Measurements from ENCODE around the gene GGT6. TPM values are rescaled to one million over a fixed set of nuclear protein-coding genes. Genes with fewer than 3 reads are reported as not detected.

The GGT6 gene
- polyA plus RNA-seq, 2 donors, result 49.5 to 72.3 TPM

GRCh38 chr17:4537451-4538235, 22.7 kb downstream of the GGT6 start:
- WGBS, 2 donors, result 60 to 71% methylated on average over 19 of the region's 19 CpGs
- peaks cover 0 to 4% of the 10 kb centered on the region in 2 donors for H3K9me3 ChIP-seq (ENCODE audit: control insufficient read depth in 2 of 2, insufficient read depth in 1 of 2, low read depth in 1 of 2, low read length in 1 of 2)
- peaks cover 3 to 30% of the 10 kb centered on the region in 2 donors for H3K4me1 ChIP-seq (ENCODE audit: control insufficient read depth in 2 of 2, insufficient read depth in 2 of 2, low read length in 1 of 2)
- H3K27ac ChIP-seq (ENCODE audit: low read depth in 2 of 2, low read length in 1 of 2), result peak overlapping the region; percentile 32 to 53
- peaks cover 9 to 41% of the 10 kb centered on the region in 2 donors for H3K36me3 ChIP-seq (ENCODE audit: control insufficient read depth in 2 of 2, insufficient read depth in 2 of 2, low read length in 1 of 2)
- no peak overlapping the region for H3K4me3 ChIP-seq (ENCODE audit: low read depth in 1 of 2, low read length in 2 of 2)
- no peaks in the 10 kb centered on the region for H3K27me3 ChIP-seq (ENCODE audit: control insufficient read depth in 1 of 2, insufficient read depth in 2 of 2, low read length in 2 of 2)

GRCh38 chr17:4536742-4537411, 23.5 kb downstream of the GGT6 start:
- Histone ChIP-seq H3K4me1 (ENCODE audit: control insufficient read depth in 2 of 2, insufficient read depth in 2 of 2, low read length in 1 of 2) (peaks cover 3 to 30% of the 10 kb centered on the region in 2 donors), H3K4me3 (ENCODE audit: low read depth in 1 of 2, low read length in 2 of 2) (no peak overlapping the region), H3K9me3 (ENCODE audit: control insufficient read depth in 2 of 2, insufficient read depth in 1 of 2, low read depth in 1 of 2, low read length in 1 of 2) (peaks cover 0 to 4% of the 10 kb centered on the region in 2 donors), H3K27me3 (ENCODE audit: control insufficient read depth in 1 of 2, insufficient read depth in 2 of 2, low read length in 2 of 2) (no peaks in the 10 kb centered on the region), H3K27ac (ENCODE audit: low read depth in 2 of 2, low read length in 1 of 2) (peak overlapping the region; percentile 32 to 53), H3K36me3 (ENCODE audit: control insufficient read depth in 2 of 2, insufficient read depth in 2 of 2, low read length in 1 of 2) (peaks cover 4 to 33% of the 10 kb centered on the region in 2 donors)
- WGBS, 2 donors, result 33 to 44% methylated on average over 17 to 18 of the region's 18 CpGs

- Histone ChIP-seq H3K27ac (ENCODE audit: low read depth in 2 of 2, low read length in 1 of 2) (peak overlapping the region in 1 of 2 donors; percentile 39), H3K4me3 (ENCODE audit: low read depth in 1 of 2, low read length in 2 of 2) (no peak overlapping the region), H3K36me3 (ENCODE audit: control insufficient read depth in 2 of 2, insufficient read depth in 2 of 2, low read length in 1 of 2) (peaks cover 4 to 28% of the 10 kb centered on the region in 2 donors), H3K4me1 (ENCODE audit: control insufficient read depth in 2 of 2, insufficient read depth in 2 of 2, low read length in 1 of 2) (peaks cover 3 to 30% of the 10 kb centered on the region in 2 donors), H3K27me3 (ENCODE audit: control insufficient read depth in 1 of 2, insufficient read depth in 2 of 2, low read length in 2 of 2) (no peaks in the 10 kb centered on the region), H3K9me3 (ENCODE audit: control insufficient read depth in 2 of 2, insufficient read depth in 1 of 2, low read depth in 1 of 2, low read length in 1 of 2) (peaks cover 0 to 4% of the 10 kb centered on the region in 2 donors)
- WGBS, 2 donors, result 47 to 53% methylated on average over 19 of the region's 19 CpGs
Observed at GRCh38 chr17:4536259-4536741, 24.1 kb downstream of the GGT6 start.

GRCh38 chr17:4535667-4536258, 24.6 kb downstream of the GGT6 start:
- Histone ChIP-seq H3K4me1 (ENCODE audit: control insufficient read depth in 2 of 2, insufficient read depth in 2 of 2, low read length in 1 of 2) (peaks cover 3 to 30% of the 10 kb centered on the region in 2 donors), H3K9me3 (ENCODE audit: control insufficient read depth in 2 of 2, insufficient read depth in 1 of 2, low read depth in 1 of 2, low read length in 1 of 2) (peaks cover 0 to 4% of the 10 kb centered on the region in 2 donors), H3K27me3 (ENCODE audit: control insufficient read depth in 1 of 2, insufficient read depth in 2 of 2, low read length in 2 of 2) (no peaks in the 10 kb centered on the region), H3K36me3 (ENCODE audit: control insufficient read depth in 2 of 2, insufficient read depth in 2 of 2, low read length in 1 of 2) (peaks cover 4 to 24% of the 10 kb centered on the region in 2 donors), H3K27ac (ENCODE audit: low read depth in 2 of 2, low read length in 1 of 2) (peak overlapping the region in 1 of 2 donors; percentile 3), H3K4me3 (ENCODE audit: low read depth in 1 of 2, low read length in 2 of 2) (no peak overlapping the region)
- WGBS, 2 donors, result 59 to 66% methylated on average over 15 to 19 of the region's 19 CpGs

- no peak overlapping the region for H3K4me3 ChIP-seq (ENCODE audit: low read depth in 1 of 2, low read length in 2 of 2)
- peak overlapping the region; percentile 2 to 55 for H3K27ac ChIP-seq (ENCODE audit: low read depth in 2 of 2, low read length in 1 of 2)
- H3K9me3 ChIP-seq (ENCODE audit: control insufficient read depth in 2 of 2, insufficient read depth in 1 of 2, low read depth in 1 of 2, low read length in 1 of 2), result peaks cover 0 to 4% of the 10 kb centered on the region in 2 donors
- 55 to 67% methylated on average over 27 of the region's 27 CpGs for WGBS, 2 donors
- H3K4me1 ChIP-seq (ENCODE audit: control insufficient read depth in 2 of 2, insufficient read depth in 2 of 2, low read length in 1 of 2), result peaks cover 3 to 30% of the 10 kb centered on the region in 2 donors
- H3K36me3 ChIP-seq (ENCODE audit: control insufficient read depth in 2 of 2, insufficient read depth in 2 of 2, low read length in 1 of 2), result peaks cover 0 to 17% of the 10 kb centered on the region in 2 donors
- H3K27me3 ChIP-seq (ENCODE audit: control insufficient read depth in 1 of 2, insufficient read depth in 2 of 2, low read length in 2 of 2), result no peaks in the 10 kb centered on the region
Observed at GRCh38 chr17:4534928-4535666, 25.3 kb downstream of the GGT6 start.

- H3K27ac ChIP-seq (ENCODE audit: low read depth in 2 of 2, low read length in 1 of 2), result peak overlapping the region; percentile 2 to 55
- peaks cover 0 to 11% of the 10 kb centered on the region in 2 donors for H3K36me3 ChIP-seq (ENCODE audit: control insufficient read depth in 2 of 2, insufficient read depth in 2 of 2, low read length in 1 of 2)
Observed at GRCh38 chr17:4534515-4534914, 25.9 kb downstream of the GGT6 start.

GRCh38 chr17:4533523-4534504, 26.6 kb downstream of the GGT6 start:
- Histone ChIP-seq H3K4me1 (ENCODE audit: control insufficient read depth in 2 of 2, insufficient read depth in 2 of 2, low read length in 1 of 2) (peaks cover 3 to 32% of the 10 kb centered on the region in 2 donors), H3K27ac (ENCODE audit: low read depth in 2 of 2, low read length in 1 of 2) (peak overlapping the region; percentile 11 to 55), H3K9me3 (ENCODE audit: control insufficient read depth in 2 of 2, insufficient read depth in 1 of 2, low read depth in 1 of 2, low read length in 1 of 2) (peaks cover 0 to 4% of the 10 kb centered on the region in 2 donors), H3K36me3 (ENCODE audit: control insufficient read depth in 2 of 2, insufficient read depth in 2 of 2, low read length in 1 of 2) (peaks cover 0 to 7% of the 10 kb centered on the region in 2 donors), H3K27me3 (ENCODE audit: control insufficient read depth in 1 of 2, insufficient read depth in 2 of 2, low read length in 2 of 2) (no peaks in the 10 kb centered on the region), H3K4me3 (ENCODE audit: low read depth in 1 of 2, low read length in 2 of 2) (no peak overlapping the region)
- WGBS, 2 donors, result 51 to 56% methylated on average over 23 of the region's 23 CpGs

More at GRCh38 chr17:4534515-4534914, 25.9 kb downstream of the GGT6 start:
- no peaks in the 10 kb centered on the region for H3K27me3 ChIP-seq (ENCODE audit: control insufficient read depth in 1 of 2, insufficient read depth in 2 of 2, low read length in 2 of 2)
- H3K4me3 ChIP-seq (ENCODE audit: low read depth in 1 of 2, low read length in 2 of 2), result no peak overlapping the region
- H3K9me3 ChIP-seq (ENCODE audit: control insufficient read depth in 2 of 2, insufficient read depth in 1 of 2, low read depth in 1 of 2, low read length in 1 of 2), result peaks cover 0 to 4% of the 10 kb centered on the region in 2 donors
- WGBS, 2 donors, result 48 to 62% methylated on average over 16 to 17 of the region's 17 CpGs
- H3K4me1 ChIP-seq (ENCODE audit: control insufficient read depth in 2 of 2, insufficient read depth in 2 of 2, low read length in 1 of 2), result peaks cover 3 to 32% of the 10 kb centered on the region in 2 donors

GRCh38 chr17:4532860-4533522, 27.4 kb downstream of the GGT6 start:
- H3K27ac ChIP-seq (ENCODE audit: low read depth in 2 of 2, low read length in 1 of 2), result peak overlapping the region in 1 of 2 donors; percentile 11
- H3K36me3 ChIP-seq (ENCODE audit: control insufficient read depth in 2 of 2, insufficient read depth in 2 of 2, low read length in 1 of 2), result peaks cover 0 to 3% of the 10 kb centered on the region in 2 donors
- H3K9me3 ChIP-seq (ENCODE audit: control insufficient read depth in 2 of 2, insufficient read depth in 1 of 2, low read depth in 1 of 2, low read length in 1 of 2), result peaks cover 0 to 4% of the 10 kb centered on the region in 2 donors
- H3K27me3 ChIP-seq (ENCODE audit: control insufficient read depth in 1 of 2, insufficient read depth in 2 of 2, low read length in 2 of 2), result no peaks in the 10 kb centered on the region
- H3K4me1 ChIP-seq (ENCODE audit: control insufficient read depth in 2 of 2, insufficient read depth in 2 of 2, low read length in 1 of 2), result peaks cover 3 to 32% of the 10 kb centered on the region in 2 donors
- WGBS, 2 donors, result 75 to 84% methylated on average over 33 of the region's 33 CpGs
- no peak overlapping the region for H3K4me3 ChIP-seq (ENCODE audit: low read depth in 1 of 2, low read length in 2 of 2)

Data from esophagus (tissue), 2 donors.